Endothelial cell of umbilical vein (primary cell): ENCODE results near the gene TENM4. TPM values are rescaled to one million over a fixed set of nuclear protein-coding genes. Genes with fewer than 3 reads are reported as not detected.

Source experiments
- BruUV-seq: library from RNA; stranded (reverse); fragments of 400-500 nt; replicated peaks from 2 replicates; lab custom pipeline; 2021; lab: Mats Ljungman, UMichigan
- CTCF ChIA-PET: fragments of 300-600, 350-600 bp; sonication (Branson Sonifier 250); formaldehyde crosslinking; loops from one replicate; lab custom pipeline; 2021; ENCODE audit warnings: antibody characterized with exemption, inconsistent platforms; lab: Charles Lee
- POLR2A ChIA-PET: fragments of 300-600, 350-600 bp; sonication (Branson Sonifier 250); formaldehyde crosslinking; loops from one replicate; lab custom pipeline; 2021; ENCODE audit warnings: antibody characterized with exemption, inconsistent platforms; lab: Charles Lee
- DNase-seq: peaks from one replicate; pipeline ENCODE4 v3.0.0-alpha.2; 2011; ENCODE audit warnings: low read depth, low spot score
- FAIRE-seq: peaks from 2 replicates; lab custom pipeline; 2011; peaks lifted over from hg19 to GRCh38; lab: Jason Lieb, UNC
- H2AFZ ChIP-seq: 2 replicates; pipeline ENCODE4 v1.6.0; 2012; ENCODE audit warnings: low read depth, low read length, control low read depth, inconsistent platforms
- H3K27ac ChIP-seq: 2 replicates; pipeline ENCODE4 v1.5.1; 2011; ENCODE audit warnings: low read depth, mild to moderate bottlenecking, control low read depth, low read length, moderate library complexity; ENCODE audit not compliant: insufficient read depth
- H3K27me3 ChIP-seq, 2 experiments: 2 replicates each; pipeline versions ENCODE4 v1.6.0 to v1.6.1; 2011; ENCODE audit warnings: low read length in 2 of 2, mixed read lengths in 1 of 2; ENCODE audit not compliant: control insufficient read depth in 2 of 2, insufficient read depth in 2 of 2
- H3K36me3 ChIP-seq, 2 experiments: 2 replicates in 1 of 2; 3 replicates in 1 of 2; pipeline ENCODE4 v1.5.1; 2011; ENCODE audit warnings: low read length in 2 of 2, mild to moderate bottlenecking in 1 of 2, moderate library complexity in 1 of 2; ENCODE audit not compliant: control insufficient read depth in 2 of 2, insufficient read depth in 2 of 2; ENCODE audit errors: extremely low read depth in 1 of 2
- H3K4me1 ChIP-seq: 3 replicates; pipeline ENCODE4 v1.5.1; 2011; ENCODE audit warnings: mild to moderate bottlenecking, low read length; ENCODE audit not compliant: control insufficient read depth, insufficient read depth; ENCODE audit errors: extremely low read depth
- H3K4me2 ChIP-seq: 2 replicates; pipeline ENCODE4 v1.6.1; 2011; ENCODE audit warnings: low read length, control low read depth, mixed read lengths; ENCODE audit not compliant: insufficient read depth
- H3K4me3 ChIP-seq, 3 experiments: fragments of 200-600 bp in 1 of 3; sonication (generic), shearing (Covaris generic) in 1 of 3; replicated peaks in 1 of 3; 2 replicates each; pipeline ENCODE4 v1.5.1; 2011 to 2016; ENCODE audit warnings: control low read depth in 3 of 3, low read length in 3 of 3, mild to moderate bottlenecking in 2 of 3, inconsistent platforms in 1 of 3, low read depth in 1 of 3, moderate library complexity in 1 of 3; ENCODE audit not compliant: insufficient read depth in 1 of 3
- H3K79me2 ChIP-seq: 2 replicates; pipeline ENCODE4 v1.6.0; 2012; ENCODE audit warnings: low read length, inconsistent platforms; ENCODE audit not compliant: control insufficient read depth, insufficient read depth
- H3K9ac ChIP-seq: replicated peaks from 2 replicates; pipeline ENCODE3; 2011; ENCODE audit warnings: low read length, control low read depth; ENCODE audit not compliant: insufficient read depth; ENCODE audit errors: extremely low read depth
- H3K9me1 ChIP-seq: replicated peaks from 3 replicates; pipeline ENCODE4 v1.6.0; 2011; ENCODE audit warnings: mild to moderate bottlenecking, low read length; ENCODE audit not compliant: control insufficient read depth, insufficient read depth; ENCODE audit errors: extremely low read depth
- H3K9me3 ChIP-seq: replicated peaks from 2 replicates; pipeline ENCODE4 v1.5.1; 2012; ENCODE audit warnings: low read length, inconsistent platforms; ENCODE audit not compliant: control insufficient read depth, insufficient read depth
- H4K20me1 ChIP-seq: replicated peaks from 2 replicates; pipeline ENCODE3; 2011; ENCODE audit warnings: mild to moderate bottlenecking, low read length; ENCODE audit not compliant: control insufficient read depth, insufficient read depth; ENCODE audit errors: extremely low read depth
- EZH2 ChIP-seq: IDR thresholded peaks from 2 replicates; pipeline ENCODE4 v1.6.1; 2012; ENCODE audit warnings: borderline replicate concordance, low read depth, mild to moderate bottlenecking, moderate library complexity, low read length, inconsistent platforms; ENCODE audit not compliant: severe bottlenecking
- FOS ChIP-seq: IDR thresholded peaks from 2 replicates; pipeline ENCODE4 v1.6.1; 2011; ENCODE audit warnings: mild to moderate bottlenecking, low read length, moderate library complexity, borderline replicate concordance; ENCODE audit not compliant: insufficient read depth
- GATA2 ChIP-seq: IDR thresholded peaks from 2 replicates; pipeline ENCODE4 v1.7.0; 2011; ENCODE audit warnings: low read depth, mild to moderate bottlenecking, moderate library complexity, mixed read lengths, low read length; ENCODE audit not compliant: insufficient read length, insufficient read depth
- JUN ChIP-seq: IDR thresholded peaks from 2 replicates; pipeline ENCODE4 v1.6.1; 2011; ENCODE audit warnings: borderline replicate concordance, low read depth; ENCODE audit not compliant: insufficient read length, insufficient read depth
- MYC ChIP-seq: IDR thresholded peaks from one replicate; pipeline ENCODE4 v1.6.1; 2011; ENCODE audit warnings: mild to moderate bottlenecking, low read depth, low read length
- POLR2A ChIP-seq: IDR thresholded peaks from 2 replicates; pipeline ENCODE4 v1.6.1; 2012; ENCODE audit warnings: low read depth, mild to moderate bottlenecking, control low read depth, low read length
- POLR2AphosphoS5 ChIP-seq: IDR thresholded peaks from 2 replicates; pipeline ENCODE4 v1.6.1; 2012; ENCODE audit warnings: low read depth, mild to moderate bottlenecking, control low read depth, low read length, moderate library complexity; ENCODE audit not compliant: insufficient read depth
- dilution Hi-C: fragments of 300-500 bp; cut with MboI; formaldehyde crosslinking; loops from one replicate; pipeline ENCODE4 v1.15.0; 2019; ENCODE audit warnings: low sequenced_read_pairs; ENCODE audit not compliant: extremely low pct_ligation_motif_present
- intact Hi-C: fragments of 100-400 bp; cut with micrococcal nuclease; formaldehyde crosslinking; loops from one replicate; pipeline ENCODE4 v1.10.0; 2022
- polyA plus RNA-seq, 4 experiments: library from polyadenylated mRNA; depleted of rRNA in 3 of 4; stranded (reverse) in 3 of 4; unstranded in 1 of 4; fragments of >200 nt; gene quantifications; 2 replicates each; pipeline versions ENCODE4 v1.2.1 to v1.2.3, GENCODE V29; 2011 to 2012; ENCODE audit warnings: missing spikeins in 1 of 4
- total RNA-seq: library from RNA; stranded (reverse); gene quantifications from 2 replicates; pipeline ENCODE4 v1.2.3, GENCODE V29; 2021
- TF ChIP-seq, protein P1 (sequence below): IDR thresholded peaks from 2 replicates; pipeline ENCODE4 v1.6.1; 2011; ENCODE audit not compliant: insufficient read depth, insufficient read length

The TENM4 gene
- total and polyA plus RNA-seq, 2 donors (not counting 3 experiments of a cell fraction or from before 2014, with no cell fraction given) = 0.06 to 0.27 TPM

- Histone ChIP-seq H3K9ac (no peak overlapping the region), H3K27me3 (no peaks in the 10 kb centered on the region), H3K9me1 (no peaks in the 10 kb centered on the region), H2AFZ (no peak overlapping the region), H4K20me1 (no peaks in the 10 kb centered on the region), H3K9me3 (peaks cover 2% of the 10 kb centered on the region), H3K79me2 (no peaks in the 10 kb centered on the region), H3K4me3 (no peak overlapping the region), H3K4me2 (no peak overlapping the region), H3K27ac (no peak overlapping the region), H3K4me1 (no peaks in the 10 kb centered on the region), H3K36me3 (no peaks in the 10 kb centered on the region)
- POLR2A ChIA-PET = no interaction called here
- FAIRE-seq (no peak), DNase-seq (no peak)
- TF ChIP-seq EZH2 = no peak
- TF ChIP-seq, protein P1, sequence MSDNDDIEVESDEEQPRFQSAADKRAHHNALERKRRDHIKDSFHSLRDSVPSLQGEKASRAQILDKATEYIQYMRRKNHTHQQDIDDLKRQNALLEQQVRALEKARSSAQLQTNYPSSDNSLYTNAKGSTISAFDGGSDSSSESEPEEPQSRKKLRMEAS = no peak
- no peak for TF ChIP-seq FOS
- CTCF ChIA-PET = no interaction called here
- BruUV-seq = no TSS peak
- dilution Hi-C loops (no loop called here), intact Hi-C loops (no loop called here)
Measured at GRCh38 chr11:79388201-79388600, 52.6 kb downstream of the TENM4 start.

- CTCF ChIA-PET = no interaction called here
- dilution Hi-C loops = no loop called here
- H3K79me2 ChIP-seq = no peaks in the 10 kb centered on the region
- H3K4me3 ChIP-seq = no peak overlapping the region
- no peak overlapping the region for H3K9ac ChIP-seq
- H3K4me1 ChIP-seq = no peaks in the 10 kb centered on the region
- no peaks in the 10 kb centered on the region for H4K20me1 ChIP-seq
- no peak overlapping the region for H2AFZ ChIP-seq
- no peak for DNase-seq
- no peaks in the 10 kb centered on the region for H3K27me3 ChIP-seq
- H3K36me3 ChIP-seq = no peaks in the 10 kb centered on the region
- no peak overlapping the region for H3K4me2 ChIP-seq
- H3K9me1 ChIP-seq = no peaks in the 10 kb centered on the region
- POLR2A ChIA-PET = no interaction called here
- BruUV-seq = no TSS peak
- intact Hi-C loops = no loop called here
- no peak for TF ChIP-seq GATA2
- no peak for TF ChIP-seq JUN
- no peak for TF ChIP-seq MYC
- TF ChIP-seq POLR2AphosphoS5 = no peak
- TF ChIP-seq, protein P1 = no peak
- TF ChIP-seq POLR2A = no peak
- TF ChIP-seq FOS = no peak
- no peak for TF ChIP-seq EZH2
- peaks cover 2% of the 10 kb centered on the region for H3K9me3 ChIP-seq
- FAIRE-seq = no peak
- no peak overlapping the region for H3K27ac ChIP-seq
Measured at GRCh38 chr11:79383874-79384273, 57.0 kb downstream of the TENM4 start.
